Measurements from ENCODE around the gene RGS1. TPM values are rescaled to one million over a fixed set of nuclear protein-coding genes. Genes with fewer than 3 reads are reported as not detected.
A peak's percentile ranks its signal among the peaks of the same experiment; 100 is the strongest.

The RGS1 gene
- polyA plus RNA-seq, 5 donors = 0.89 to 5.7 (median 4.9) TPM

DNA sequence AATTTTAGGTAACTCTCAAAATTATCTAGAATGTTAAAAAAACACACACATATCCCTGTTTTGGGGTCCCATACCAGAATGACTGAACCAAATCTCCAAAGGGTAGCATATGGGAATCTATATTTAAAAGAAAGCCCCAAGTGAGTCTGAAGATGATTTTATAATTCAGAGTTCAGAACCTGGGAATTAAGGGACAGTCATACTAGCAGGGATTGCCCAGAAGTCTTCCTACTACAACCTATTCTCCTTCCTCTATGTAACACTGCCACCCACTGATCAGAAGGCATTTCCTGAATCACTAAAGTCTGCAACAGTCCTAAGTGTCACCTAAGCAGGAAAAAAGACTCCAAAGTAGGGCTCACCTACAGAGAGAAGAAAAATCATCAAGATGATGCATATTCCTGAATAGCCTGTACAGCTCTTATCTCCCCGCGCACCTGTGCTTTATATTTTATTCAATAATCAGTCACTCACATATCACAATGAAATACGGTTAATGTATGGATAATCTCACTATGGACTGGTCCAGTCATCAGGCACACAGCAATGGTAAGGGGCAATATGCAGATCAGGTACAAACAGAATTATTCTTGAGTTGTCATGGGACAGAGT, 4.9 kb downstream of the RGS1 start:
- DNase-seq = peak in 1 of 2 donors; percentile 13

DNA sequence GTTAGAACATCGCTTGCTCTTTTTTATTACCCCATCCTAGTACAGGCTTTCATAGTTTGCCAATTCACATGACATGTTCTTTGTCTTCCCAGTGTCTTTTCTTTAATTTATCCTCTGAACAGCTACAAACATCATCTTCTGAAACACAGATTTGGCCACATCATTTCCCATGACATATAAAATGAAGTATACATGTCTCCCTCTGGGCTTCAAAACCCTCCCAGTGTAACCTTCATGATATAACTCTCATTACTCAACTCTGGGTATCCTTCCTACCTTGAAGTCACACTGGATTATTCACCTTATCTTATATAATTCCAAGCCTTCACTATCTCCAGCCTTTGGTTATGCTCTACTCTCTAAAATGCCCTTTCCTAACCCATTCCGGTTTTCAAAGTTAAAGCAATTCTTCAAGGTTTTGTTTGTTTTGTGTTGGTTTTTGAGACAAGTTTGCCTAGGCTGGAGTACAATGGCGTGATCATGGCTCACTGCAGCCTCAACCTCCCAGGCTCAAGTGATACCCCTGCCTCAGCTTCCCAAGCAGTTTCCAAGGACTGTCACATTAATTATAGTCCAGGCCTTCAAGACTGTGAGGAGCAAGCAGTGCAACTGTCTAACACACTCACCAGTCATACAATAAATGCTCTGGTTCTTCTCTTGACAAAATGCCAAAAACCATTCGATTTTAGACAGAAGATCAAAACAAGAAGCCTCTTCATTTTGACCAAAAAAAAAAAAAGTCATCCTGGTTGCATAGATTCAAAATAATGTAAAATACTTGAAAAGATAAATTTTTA, 5.8 kb downstream of the RGS1 start:
- no peak for DNase-seq

DNA sequence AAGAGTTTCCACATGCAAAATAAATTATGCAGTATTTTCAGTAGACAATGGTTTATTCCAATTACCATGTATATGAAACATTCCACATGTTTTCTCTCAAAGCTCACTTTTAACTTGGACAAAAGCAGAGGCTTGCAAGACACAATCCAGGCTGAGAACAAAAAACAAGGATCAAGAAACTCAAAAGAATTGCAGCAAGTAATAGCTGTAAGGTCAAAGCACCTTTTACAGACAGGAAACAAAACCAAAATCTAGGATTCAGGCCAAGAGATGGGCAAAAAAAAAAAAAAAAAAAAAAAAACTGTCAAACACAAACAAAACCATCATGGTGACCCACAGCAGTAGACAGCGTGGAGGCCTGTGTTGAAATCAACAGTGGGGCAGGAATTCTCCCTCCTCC, 9.3 kb downstream of the RGS1 start:
- peak in 1 of 2 donors; percentile 33 for DNase-seq

DNA sequence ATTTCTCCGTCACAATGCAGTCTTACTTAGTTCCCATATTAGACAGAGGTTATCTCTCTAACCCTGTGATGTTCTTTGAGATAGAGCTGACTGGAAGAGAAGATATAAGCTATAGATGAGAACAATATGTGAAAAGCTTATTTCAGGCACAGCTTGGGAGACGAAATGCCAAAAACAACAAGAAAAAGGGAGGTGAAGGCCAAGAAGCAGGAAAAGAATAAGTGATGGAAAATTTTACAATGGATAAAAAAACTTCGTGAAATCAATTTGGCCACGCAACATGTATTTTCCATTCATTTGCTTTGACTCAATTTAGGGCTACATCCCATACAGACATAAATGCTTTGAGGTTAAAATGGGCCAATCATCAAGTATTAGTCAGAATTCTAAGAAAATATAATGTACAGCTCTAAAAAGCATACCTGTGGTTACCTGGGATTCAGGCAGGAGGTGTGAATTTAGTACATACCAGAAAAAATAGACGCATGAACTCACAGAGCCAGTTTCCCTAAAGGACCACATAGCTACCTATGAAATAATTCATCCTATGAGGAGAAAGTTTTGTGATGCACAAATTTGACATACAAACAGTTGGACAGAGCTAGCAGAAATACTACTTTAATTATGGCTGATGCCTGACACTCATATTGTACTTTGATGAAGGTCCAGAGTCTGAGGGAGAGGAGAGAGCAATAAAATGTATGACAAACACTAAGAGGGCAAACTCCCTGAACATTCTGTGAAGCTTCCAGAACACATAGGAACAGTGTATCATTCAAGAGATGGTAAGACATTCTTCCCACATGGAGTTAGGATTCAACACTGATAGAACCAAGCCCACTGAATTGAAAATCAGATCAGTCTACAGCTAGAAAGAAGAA, 12.1 kb downstream of the RGS1 start:
- DNase-seq = no peak

DNA sequence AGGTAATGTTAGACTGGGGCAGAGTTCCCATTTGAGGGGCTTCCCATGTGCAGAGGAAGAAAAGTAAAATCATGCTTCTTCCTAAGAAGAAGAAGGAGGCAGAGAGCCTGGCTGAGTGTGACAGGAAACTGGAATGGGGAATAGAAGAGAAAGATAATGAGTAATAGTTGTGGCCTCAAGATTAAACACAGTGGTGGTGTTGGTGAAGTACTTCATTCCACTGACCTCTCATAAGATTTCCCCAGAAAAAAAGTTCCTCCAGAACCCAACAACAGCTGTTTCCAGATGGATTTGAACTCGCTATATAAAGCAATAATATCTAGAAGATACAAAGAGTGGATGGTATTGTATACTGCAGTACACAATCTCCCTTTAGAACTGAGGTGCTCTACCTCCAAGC, 13.0 kb downstream of the RGS1 start:
- no peak for DNase-seq

DNA sequence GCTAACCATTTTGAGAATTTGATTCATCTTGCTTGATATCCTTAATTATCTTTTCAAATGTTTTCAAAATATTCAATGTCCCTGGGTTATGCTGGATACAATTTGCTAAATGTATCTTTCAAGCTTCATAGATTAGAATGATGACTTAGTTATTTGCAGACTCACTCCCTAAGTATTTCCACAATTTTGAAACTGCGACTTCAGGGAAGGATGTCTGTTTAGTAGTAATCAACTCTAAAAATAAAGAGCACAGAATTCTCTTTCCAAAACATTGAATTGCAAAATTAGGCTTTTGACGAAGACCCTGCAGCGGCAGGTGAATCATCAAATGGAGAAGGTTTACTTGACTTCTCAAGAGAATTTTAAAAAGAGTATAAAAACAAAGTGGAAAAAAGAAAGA, 14.2 kb downstream of the RGS1 start:
- no peak for DNase-seq

DNA sequence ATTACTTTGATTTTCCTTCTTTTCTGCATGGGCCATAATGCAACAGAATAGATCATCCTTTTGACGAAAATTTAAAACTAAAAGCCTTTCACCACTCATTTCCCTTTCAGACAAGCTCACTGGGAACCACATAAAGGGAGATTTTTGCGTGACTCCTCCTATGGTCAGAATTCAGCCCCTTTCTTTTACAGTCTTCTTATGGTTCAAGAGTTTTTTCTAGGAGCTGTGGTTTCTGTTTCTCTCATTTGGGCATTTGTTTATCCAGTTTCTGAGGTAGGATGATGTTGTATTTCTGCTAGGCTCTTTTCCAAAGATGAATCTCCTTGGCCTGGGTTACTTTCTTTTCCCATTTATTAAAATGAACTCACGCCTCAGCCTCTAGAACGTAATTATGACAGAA, 16.9 kb downstream of the RGS1 start:
- no peak for DNase-seq

DNA sequence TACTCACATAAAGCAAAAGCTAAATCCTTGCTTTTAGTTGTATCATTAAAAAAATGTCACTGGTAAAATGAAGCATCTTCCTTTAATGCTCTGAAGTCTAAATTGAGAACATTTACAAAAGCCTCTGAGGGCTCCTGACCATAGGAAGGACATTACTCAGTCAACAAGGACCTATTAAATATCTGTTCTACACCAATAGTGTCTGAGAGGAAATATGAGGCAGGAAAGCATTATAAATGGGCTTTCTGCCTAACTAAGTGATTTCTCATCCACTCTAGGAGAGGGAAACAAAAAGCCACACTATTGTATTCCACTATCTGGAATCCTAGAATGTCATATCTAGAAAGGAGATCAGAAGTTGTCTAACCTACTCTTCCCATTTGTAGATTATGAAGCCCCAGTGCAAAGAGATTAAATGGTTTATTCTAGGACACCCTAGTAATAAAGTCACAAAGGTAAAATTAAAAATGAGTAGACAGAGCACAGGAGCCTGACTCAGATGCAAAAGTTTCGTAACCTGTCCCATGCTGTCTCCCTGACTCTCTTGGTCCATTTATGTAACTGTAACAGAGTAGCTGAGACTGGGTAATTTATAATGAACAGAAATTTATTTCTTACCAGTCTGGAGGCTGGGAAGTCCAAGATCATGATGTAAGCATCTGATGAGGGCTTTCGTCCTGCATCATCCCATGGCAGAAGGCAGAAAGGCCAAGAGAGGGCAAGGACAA, 17.6 kb downstream of the RGS1 start:
- no peak for DNase-seq

DNA sequence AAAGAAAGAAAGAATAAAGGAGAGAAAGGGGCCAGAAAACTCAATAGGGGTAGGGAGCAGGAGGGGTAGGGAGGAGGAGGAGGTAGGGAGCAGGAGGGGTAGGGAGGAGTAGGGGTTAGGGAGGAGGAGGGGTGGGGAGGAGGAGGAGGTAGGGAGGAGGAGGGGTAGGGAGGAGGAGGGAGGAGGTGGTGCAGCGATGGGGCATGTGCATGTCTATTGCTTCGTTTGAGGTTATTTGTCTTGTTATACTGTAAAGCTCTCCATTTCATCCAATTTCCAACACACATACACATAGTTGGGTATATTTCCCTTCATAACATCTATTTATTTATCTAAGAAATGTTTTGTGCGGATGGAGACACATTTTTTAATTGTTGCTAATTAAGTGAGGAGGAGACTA, 19.7 kb downstream of the RGS1 start:
- DNase-seq = no peak

DNA sequence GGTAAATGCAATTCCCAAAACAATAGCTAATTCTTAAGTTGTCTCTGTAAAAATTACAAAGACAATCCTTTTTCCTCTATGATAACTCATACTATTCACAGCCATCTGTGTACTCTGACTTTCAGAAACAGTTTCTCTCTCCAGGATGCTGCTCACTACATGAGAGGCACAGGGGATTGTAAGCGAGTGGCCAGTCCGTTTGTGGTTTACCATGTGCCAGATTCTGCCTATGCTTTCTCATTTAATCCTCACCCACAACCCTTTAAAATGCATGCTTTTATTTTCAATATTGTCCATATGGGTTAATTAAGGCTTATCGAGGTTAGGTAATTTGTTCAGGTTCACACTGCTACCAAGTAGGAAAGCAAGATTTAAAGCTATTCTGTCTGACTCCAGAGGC, 23.0 kb downstream of the RGS1 start:
- no peak for DNase-seq

DNA sequence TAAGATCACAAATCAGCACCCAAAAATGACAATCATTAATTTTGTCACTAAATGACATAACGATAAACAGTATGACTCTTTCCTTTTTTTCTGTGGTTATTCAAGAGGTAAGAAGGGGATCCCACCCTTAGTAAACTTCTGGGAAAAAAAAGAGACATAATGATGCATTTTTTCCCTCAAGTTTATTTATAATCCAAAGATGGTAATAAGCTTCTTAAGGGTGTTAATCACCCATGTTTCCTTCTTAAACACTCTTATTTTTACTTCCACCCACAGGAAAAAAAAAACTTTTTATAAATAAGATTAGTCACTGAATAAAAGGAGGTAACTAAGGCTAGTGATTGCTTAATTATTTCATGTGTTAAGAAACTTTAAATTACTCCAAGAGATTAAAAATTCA, 24.7 kb downstream of the RGS1 start:
- DNase-seq = no peak

DNA sequence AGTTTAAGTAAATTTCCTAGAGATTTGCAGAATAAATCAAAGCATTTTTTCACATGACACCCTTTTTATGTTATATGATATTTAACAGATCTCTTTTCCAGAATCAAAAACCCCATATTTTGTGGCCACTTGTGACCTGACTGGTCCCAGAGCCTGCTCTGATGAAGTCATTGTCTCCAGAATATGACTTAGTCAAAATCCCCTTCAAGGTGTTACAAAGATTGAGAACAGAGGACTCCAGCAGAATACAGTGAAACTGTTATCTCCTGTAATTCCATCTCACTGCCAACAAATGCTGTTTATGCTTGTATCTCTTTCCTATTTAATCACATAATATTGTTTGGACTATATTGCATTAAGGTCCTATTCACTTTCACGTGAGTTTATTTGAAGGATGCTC, 25.6 kb downstream of the RGS1 start:
- DNase-seq = no peak

DNA sequence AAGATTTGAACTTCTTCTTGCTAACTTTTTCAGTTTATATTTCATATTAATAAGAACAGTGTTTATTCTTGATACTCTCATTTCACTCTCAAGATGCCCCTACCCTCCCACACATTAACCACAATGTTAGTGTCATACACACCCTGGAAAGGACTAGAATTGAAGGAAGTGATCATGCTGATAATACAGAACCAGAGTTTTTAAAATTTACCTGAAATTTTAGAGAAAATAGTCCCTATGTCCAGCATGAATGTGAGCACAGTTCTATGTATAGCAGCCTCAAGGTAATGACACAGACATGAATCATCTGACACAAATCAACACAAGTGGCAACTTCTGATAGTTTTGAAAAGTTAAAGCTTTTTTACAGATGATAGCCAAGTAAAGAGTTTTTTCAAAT, 26.0 kb downstream of the RGS1 start:
- no peak for DNase-seq

DNA sequence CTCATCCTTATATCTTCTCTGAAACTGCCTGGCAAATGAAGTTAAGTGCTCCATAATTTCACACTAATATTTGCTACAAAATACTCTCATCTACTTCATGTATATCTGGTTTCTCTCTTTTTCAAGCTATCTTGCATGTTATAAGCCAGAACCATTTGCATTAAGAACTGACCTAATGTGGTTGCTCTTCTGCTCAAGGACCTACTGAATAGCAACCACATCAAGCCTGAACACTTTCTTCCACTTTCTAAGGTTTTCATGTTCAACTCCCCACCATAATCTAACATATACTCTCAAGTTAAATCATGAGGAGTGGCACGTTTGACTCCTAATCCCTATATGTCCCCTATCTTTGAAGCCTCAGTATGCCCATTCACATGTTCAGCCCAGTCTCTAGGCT, 27.2 kb downstream of the RGS1 start:
- no peak for DNase-seq

DNA sequence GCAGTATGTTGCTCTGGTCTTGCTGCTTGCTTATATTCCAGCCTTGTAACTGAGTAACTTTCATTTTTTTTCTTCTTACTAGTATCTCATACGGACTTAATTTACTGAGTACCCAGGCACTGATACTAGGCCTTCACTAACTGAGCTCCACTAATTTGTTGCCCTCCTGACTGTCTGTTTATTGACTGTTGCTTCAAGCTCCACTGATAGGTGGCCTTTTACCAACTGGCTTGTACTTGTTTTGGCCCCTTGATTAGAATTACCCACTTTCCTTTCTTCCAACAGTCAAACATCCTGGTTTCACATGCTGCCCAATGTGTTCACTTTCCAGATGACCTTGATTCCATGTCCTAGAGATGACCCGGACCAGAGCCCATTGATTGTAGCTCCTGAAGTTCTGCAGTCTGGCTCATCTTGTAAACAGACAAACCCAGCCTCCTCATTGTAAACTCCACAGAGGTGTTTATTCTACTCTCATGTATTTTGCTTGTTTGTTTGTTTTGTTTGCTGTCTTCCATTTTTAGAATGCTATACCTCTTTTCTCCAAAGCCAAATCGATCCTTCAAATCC, 27.7 kb downstream of the RGS1 start:
- DNase-seq = no peak

DNA sequence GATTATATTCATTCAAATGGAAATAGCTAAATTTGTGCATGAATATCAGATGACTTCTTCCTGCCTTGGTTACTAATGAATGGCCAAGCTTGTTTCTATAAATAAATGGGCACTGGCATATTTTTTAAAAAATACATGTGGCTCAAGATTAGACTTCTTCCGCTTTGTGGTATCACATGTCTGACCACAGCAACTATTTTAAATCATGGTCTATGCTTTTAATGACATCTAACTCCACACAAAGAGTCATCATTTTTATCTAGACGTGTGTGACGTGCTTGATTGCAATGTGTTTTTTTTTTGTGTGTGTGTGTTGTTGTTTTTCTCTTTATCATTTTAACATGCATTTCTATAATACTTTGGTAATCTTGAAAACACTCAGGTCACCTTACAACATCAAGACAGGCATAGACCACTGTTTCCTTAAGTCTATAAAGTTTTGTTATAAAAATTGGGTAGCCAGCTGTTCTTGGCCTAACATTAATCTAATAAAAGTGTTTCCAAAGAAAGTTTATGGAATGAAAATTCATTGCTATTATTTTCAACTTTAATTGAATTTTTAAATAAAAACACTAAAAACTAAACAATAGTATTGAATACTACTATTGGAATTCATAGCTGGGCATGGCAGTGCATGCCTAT, 29.5 kb downstream of the RGS1 start:
- DNase-seq = no peak

DNA sequence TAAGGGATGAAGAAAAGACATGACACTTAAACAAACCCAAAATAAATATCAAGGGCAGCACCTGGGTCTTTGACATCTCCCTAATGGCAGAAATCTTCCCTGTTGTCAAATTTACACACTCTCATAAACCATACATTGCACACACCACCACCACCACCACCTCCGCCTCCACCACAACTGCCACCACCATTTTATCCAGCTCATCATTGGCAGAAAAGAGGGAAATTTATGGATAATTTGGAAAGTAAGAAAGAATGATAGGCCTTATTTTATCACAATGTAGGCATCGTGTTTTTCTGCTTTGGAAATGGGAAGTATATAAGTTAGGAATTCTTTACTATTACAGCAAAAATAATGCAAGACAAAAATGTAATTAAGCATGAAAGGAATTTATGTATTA, 33.1 kb downstream of the RGS1 start:
- DNase-seq = no peak

DNA sequence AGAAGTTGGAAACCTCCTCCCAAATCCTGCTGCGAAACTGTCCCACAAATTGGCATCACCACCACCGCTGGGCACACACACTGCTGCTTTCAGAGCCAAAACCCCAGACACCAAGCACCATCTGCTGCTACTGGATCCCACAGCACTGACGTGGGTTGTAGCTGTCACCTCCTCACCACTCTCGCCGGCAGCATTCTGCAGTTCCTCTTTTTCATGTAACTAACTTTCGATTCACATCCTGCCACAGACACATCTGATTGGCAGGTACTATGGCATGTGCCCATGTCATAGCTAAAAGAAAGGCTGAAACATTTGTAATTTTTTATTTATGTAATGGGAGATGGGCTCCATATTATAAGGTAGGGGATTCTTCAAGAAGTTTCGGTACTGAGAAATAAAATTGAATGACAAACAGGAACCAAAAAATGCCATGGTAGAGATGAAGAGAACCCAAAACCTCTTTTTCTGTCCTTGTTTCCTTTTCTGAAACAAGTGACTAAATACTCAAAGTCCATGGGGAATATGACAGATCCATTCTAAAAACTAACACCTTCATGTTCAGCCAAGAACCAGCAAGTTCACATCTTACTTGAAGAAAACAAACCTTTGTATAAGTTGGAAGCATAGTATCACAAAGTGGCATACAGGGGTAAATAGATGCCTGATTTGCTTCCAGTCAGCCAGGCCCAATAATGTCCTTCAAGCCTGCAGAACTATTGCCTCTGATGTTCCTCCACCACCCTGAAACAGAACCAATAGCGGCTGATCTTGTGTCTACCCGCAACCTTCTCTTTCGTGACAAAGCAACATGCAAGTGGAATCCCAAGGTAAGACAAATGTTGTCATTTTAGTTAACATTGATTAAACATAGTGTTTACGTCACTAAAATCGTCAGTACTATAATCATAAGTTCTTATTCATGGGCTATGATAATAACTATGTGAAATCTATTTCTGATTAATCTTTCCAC, 33.8 kb downstream of the RGS1 start:
- no peak for DNase-seq

DNA sequence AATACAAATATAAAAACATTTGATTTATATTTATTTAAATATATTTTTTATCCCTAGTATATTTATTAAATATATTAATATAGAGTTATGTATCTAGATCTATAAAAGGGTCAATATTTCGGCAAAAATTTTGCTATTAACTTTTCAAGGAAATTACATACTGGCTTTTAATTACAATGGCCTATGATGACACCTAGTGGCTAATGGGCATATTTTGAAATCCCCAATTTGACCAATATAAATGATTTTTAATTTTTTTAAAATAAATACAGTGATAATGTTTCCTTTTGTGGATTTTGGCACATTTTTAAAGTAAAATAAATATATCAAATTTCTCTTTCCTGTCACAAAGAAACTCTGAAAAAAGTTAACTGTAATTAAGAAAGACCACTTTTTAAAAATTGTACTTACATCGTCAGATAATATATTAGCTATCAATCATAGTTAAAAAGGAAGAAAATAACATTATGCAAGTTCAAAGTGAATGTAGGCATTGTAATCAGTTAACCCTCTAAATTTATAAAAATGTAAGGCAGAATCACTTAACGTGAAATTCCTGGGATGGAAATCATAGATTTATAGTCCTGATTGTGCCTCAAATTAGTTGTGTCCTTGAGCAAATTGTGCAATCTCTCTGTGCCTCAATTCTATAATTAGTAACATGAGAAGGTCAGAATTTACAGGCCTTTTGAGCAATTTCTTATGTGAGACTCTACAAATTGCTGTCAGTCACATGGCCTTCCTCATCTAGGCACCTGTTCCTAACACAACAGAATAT, 34.7 kb downstream of the RGS1 start:
- no peak for DNase-seq
